HTR-8/SVneo (cell line): Measurements from ENCODE around the gene WDCP.
"Not testable (repeated sequence)": the region's sequence is repeated elsewhere in the genome, so short reads cannot be mapped to it uniquely, and the experiment has no call there.

Source experiments
- DNase-seq: peaks from one replicate; pipeline ENCODE4 v3.0.0; 2011; ENCODE audit warnings: low spot score, mixed read lengths; ENCODE audit not compliant: insufficient read length
- FAIRE-seq: peaks from 2 replicates; lab custom pipeline; 2011; peaks lifted over from hg19 to GRCh38; lab: Jason Lieb, UNC

Gene WDCP

DNA sequence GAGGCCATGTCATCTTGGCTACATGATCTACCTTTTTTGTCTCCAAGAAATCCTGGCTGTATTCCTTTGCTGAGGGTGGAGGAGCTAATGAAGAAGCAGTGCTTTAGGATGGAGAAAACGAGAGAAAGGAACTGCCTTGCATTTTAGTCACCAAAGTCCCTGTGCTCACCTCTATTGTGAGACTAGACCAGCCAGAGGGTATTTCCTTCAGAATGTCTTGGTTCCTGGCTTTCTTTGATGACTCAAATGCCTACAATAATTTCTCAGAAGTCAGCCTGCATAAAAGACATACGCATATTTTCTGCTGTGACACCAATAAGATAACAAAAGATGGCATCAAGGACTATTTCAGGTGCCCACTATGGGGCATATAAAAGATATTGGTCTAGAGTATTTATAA lies 18.1 kb upstream of the WDCP start:
- FAIRE-seq (no peak), DNase-seq (no peak)

DNA sequence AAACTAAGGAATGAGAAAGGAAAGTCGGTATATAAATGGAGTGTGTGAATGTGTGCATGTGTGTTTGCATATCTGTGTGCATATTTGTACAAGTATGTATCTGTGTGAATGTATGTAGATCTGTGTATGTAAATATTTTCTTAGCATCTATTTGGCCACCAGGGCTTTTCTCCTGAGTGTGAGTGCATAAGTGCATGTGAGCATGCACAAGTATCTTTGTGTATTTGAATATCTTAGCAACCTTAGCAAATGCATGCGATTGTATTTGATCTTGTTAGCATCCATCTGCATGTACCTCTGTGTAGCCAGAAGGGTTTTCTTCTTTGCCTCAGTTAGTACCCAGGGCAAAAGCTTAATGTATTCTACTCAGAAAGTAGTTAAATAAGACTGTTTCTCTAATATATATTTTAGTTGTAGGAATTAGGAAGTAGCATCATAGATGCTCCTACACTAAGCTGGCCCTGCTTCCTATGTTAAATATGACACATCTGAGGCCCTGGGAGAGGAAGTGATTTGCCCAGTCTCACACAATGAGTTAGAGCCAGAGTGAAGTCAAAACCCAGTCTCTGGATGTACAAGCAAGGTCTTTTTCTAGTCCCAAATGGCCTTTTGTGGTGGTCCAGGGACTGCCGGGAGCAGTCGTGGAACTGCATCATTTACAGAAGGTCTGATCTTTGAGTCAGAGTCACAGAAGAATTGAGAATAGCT lies 11.5 kb upstream of the WDCP start:
- no peak for FAIRE-seq
- no peak for DNase-seq

- FAIRE-seq = no peak
Measured at GRCh38 chr2:24055750-24056149, 8.6 kb upstream of the WDCP start.

DNA sequence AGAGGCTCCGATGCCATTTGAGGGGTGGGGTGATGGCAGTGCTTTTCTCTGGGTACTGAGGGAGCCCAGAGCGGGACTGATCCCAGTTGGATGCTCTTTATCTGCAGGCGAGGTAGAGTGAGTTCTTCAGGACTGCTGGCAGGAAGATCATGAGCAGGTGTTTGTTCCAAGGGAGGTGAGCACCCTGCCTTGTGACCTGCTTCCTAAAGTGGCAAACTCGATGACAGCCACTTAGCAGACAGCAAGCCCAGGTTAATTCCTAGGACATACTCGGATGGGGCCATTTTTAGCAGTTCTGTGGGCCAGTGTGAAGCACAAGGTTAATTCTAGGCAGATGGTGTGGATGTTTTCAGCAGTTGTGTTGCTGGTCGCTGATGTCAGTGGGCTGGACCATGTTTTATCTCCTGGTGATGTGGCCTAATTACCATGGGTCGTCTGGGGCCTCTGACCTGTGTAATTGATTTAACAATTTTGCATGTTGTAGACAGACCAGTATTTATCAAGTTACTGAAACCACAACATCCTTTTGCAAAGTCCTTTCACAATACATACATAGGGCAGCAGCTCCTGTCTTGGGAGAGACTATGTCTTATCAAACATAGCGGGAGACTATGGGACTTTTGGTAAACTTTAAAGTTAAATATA lies 7.3 kb upstream of the WDCP start:
- DNase-seq = no peak

More at GRCh38 chr2:24055750-24056149, 8.6 kb upstream of the WDCP start:
- no peak for DNase-seq

DNA sequence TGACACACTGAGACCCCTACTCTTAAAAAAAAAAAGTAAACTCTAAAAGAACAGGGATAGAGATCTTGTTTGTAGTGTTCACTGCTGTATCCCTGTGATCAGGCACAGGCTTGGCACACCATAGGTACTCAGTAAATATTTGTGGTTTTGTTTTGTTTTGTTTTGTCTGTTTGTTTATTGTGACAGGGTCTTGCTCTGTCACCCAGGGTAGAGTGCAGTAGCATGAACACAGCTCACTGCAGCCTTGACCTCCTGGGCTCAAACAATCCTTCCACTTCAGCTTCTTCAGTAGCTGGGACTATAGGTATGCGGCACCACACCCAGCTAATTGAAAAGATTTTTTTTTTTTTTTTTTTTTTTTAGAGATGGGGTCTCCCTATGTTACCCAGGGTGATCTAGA lies 5.8 kb upstream of the WDCP start:
- FAIRE-seq = no peak
- no peak for DNase-seq

More for the DNA sequence above, 7.3 kb upstream of the WDCP start:
- no peak for FAIRE-seq

DNA sequence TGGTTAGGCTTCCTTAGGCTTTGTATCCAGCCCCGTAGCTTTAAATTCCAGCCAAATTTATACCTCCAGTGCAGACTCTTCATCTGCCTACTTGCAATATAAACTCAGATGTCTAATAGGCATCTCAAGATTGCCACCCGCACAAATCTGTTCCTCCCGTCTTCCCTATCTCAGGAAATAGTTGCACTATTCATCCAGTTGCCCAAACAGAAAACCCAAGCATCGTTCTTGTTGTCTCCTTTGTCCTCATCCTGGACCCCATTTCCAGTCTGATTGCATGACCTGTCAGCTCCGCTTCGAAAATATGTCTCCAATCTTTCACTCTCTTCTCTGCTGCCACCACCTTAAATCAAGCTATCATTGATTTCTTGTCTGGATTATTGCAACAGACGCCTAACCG lies 4.6 kb upstream of the WDCP start:
- no peak for FAIRE-seq
- no peak for DNase-seq

- DNase-seq = no peak
Measured at GRCh38 chr2:24050041-24050979, 3.1 kb upstream of the WDCP start.

DNA sequence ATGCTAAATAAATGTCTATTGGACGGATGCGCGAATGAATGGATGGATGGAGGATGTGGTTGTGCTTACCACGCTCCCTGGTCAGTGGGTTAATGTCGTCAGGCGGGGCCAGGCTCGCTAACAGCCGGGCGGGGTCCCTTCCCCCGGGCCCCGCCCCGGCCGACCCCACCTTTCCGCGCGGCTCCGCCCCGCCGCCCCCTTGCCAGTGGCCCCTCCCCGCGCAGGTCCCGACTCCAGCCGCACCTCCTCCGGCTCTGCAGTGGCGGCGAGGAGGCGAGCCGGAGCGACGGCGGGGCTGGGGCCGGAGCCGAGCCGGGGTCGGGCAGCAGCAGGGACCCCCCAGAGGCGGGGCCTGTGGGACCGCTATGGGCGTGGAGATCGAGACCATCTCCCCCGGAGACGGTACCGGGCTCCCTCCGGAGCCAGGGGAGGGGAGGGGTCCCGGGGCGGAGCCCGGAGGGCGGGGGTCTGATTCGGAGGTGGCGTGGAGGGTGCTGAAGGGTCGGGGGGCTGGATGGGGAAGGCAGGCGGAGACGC lies 2.4 kb upstream of the WDCP start, which contains the start of gene FKBP1B:
Gene FKBP1B (plus strand): TSS at position 257 of the 537 bp plus-strand sequence. CDS start 109 bp downstream, at position 366.
- peak; percentile 64 for FAIRE-seq
- peak; percentile 81 for DNase-seq

More at GRCh38 chr2:24050041-24050979, 3.1 kb upstream of the WDCP start:
- FAIRE-seq = no peak

- FAIRE-seq (no peak), DNase-seq (no peak)
Measured at GRCh38 chr2:24048769-24049484, 1.7 kb upstream of the WDCP start.

GRCh38 chr2:24047703-24048033 lies 477 bp upstream of the WDCP start:
- DNase-seq = no peak

GRCh38 chr2:24046599-24046929 lies 627 bp downstream of the WDCP start:
- no peak for DNase-seq
- no peak for FAIRE-seq

More at GRCh38 chr2:24047703-24048033, 477 bp upstream of the WDCP start:
- no peak for FAIRE-seq

- DNase-seq = no peak
- no peak for FAIRE-seq
Measured at GRCh38 chr2:24045511-24046508, 1.4 kb downstream of the WDCP start.

DNA sequence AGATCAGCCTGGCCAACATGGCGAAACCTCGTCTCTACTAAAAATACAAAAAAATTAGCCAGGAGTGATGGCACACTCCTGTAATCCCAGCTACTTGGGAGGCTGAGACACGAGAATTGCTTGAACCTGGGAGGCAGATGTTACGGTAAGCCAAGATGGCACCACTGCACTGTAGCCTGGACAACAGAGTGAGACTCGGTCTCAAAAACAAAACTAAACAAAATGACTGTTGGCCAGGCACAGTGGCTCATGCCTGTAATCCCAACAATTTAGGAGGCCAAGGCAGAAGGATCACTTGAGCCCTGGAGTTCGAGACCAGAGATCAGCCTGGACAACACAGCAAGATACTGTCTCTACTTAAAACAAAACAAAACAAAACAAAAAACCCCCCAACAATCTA lies 4.1 kb downstream of the WDCP start:
- FAIRE-seq = not testable (repeated sequence)

GRCh38 chr2:24040511-24040910 lies 6.7 kb downstream of the WDCP start:
- FAIRE-seq = no peak
- DNase-seq = no peak

More for the DNA sequence above, 4.1 kb downstream of the WDCP start:
- not testable (repeated sequence) for DNase-seq

GRCh38 chr2:24038786-24039499 lies 8.2 kb downstream of the WDCP start:
- FAIRE-seq (no peak), DNase-seq (no peak)

- FAIRE-seq (no peak), DNase-seq (no peak)
Measured at GRCh38 chr2:24026233-24026632, 21.0 kb downstream of the WDCP start.

GRCh38 chr2:24024996-24025663 lies 22.1 kb downstream of the WDCP start:
- FAIRE-seq = no peak
- DNase-seq = no peak

DNA sequence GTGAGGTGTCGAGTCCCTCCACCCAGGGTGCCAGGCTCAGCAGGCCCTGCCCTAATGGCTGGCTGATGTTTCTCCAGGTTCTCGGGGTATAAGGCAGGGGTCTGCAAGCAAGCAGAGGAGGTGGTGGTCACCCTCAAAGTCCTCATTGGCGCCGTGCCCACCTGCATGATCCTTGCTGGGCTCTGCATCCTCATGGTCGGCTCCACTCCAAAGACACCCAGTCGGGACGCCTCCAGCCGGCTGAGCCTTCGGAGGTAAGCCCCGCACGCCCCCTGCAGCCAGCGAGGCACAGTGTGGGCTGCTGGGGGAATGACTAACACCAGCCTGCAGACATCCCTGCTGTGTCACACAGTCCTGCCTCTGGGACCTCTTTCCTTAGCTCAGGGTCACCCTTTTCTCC lies 23.2 kb downstream of the WDCP start:
- FAIRE-seq (no peak), DNase-seq (no peak)
